HTR-8/SVneo (cell line): ENCODE results near the gene ITPRIP.

Experiments used
- DNase-seq: peaks from one replicate; pipeline ENCODE4 v3.0.0; 2011; ENCODE audit warnings: low spot score, mixed read lengths; ENCODE audit not compliant: insufficient read length
- FAIRE-seq: peaks from 2 replicates; lab custom pipeline; 2011; peaks lifted over from hg19 to GRCh38; lab: Jason Lieb, UNC

ITPRIP gene

DNA sequence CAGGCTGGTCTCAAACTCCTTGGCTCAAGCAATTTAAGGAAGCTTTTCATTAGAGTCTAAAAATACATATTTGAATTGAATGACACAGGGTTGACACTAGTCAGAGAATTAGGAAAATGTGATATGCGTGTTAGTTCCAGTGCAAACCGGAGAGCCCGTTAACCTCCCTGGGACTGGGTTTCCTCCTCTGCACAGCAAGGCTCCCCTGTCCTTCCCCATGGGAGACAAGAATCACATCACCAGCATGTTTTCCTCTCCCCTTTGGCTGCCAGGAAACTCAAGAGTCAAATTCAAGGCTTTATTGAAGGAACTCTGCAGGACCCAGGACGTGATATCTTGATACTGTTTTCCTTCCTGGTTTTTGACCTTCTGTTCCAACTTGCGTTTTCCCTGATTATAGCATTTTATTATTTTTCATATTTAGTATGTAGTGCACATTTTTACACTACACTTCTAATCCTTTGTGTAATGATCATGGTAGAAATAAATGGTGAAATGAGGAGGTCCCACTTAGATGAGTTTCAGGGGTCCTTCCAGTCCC is 44.4 kb downstream of the ITPRIP start:
- no peak for FAIRE-seq
- no peak for DNase-seq

DNA sequence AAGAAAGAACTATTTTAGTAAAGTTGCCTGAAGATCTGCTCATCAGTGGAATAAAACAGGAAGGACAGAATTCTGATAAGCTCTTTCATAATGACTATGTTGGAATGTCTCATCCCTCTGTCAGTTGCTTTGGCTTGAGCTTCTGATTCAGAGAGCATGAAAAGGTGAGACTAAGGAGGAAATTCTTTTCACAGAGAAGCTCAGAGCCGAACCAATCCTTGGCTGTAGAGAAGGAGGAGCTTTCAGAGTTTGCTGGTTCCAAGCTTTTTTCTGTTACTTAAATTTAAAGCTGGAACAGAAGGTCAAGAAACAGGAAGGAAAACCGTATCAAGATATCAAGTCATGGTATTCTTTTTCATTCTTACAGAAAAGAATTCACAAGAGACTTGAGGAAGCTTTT is 45.3 kb downstream of the ITPRIP start:
- FAIRE-seq (no peak), DNase-seq (no peak)

DNA sequence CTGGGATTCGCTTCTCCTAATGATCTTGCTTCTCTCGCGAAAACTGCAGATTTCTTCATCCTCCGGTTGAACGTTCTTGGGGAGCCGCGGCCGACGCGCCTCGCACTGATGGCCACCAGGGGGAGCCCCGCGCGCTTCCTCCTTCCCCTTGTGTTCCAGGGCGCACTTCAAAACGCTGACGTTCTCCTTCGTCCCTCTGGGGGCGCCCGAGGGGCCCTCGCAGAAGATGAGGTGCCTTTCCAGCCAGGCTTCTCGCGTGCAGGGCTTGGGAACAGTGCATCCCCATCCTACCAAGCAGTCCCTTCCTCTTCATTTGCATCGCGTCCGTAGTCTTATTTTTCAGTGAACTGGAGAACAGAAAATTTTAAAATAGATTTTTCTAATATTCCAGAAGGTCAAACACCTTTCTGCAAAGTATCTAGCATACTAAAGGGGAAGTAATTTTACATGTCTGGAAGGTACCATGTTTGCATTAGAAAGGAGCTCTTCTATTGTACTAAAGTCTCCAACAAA is 46.8 kb downstream of the ITPRIP start:
- no peak for FAIRE-seq
- DNase-seq: peak; percentile 83

DNA sequence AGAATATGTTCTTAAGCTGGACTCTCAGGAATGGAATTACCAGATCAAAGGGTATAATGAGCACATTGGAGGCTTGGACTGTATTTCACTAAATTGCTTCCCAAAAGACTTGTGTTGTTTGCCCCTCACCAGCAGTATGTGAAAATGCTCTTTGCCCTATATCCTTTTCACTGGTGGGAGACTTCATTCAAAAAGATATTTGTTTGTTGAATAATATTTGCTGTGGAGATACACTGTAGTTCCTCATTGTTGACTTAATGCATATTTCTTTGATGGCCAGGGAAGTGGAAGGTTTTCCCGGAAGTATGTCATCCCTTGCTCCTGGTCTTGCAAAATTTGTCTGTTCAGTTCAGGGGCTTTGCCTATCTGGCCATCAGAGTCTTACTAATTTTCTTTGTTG is 49.9 kb downstream of the ITPRIP start:
- FAIRE-seq (no peak), DNase-seq (no peak)

DNA sequence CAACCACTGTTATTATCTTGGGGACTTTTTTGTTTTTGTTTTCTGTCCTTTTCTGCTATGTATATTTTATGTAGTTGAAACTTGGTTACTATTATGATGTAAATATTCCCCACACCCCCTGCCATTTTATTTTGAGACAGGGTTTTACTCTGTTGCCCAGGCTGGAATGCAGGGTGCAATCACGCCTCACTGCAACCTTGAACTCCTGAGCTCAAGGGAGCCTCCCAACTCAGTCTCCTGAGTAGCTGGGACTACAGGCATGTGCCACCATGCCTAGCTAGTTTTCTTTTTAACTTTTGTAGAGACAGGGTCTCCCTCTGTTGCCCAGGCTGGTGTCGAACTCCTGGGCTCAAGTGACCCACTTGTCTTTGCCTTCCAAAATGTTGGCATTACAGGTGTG is 51.3 kb downstream of the ITPRIP start:
- FAIRE-seq (no peak), DNase-seq (no peak)

DNA sequence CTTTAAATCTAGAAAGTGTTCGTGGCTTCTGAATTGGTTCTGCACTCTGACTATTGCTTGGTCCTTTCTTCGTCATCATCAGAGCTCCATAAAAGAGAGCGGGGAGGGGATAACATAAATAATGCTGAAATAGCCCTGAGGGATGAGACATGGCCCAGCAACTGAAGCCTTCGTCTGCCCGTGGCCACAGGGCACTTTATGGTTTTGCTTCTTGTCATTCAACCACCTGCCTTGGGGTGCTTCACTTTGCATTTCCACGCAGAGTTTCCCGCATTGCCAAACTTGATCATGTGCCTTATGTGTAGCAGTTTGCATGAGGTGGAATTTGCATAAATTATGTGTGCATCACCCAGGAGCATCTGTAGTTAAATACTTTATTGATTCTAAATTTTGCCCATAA is 53.4 kb downstream of the ITPRIP start:
- no peak for DNase-seq
- FAIRE-seq: no peak

DNA sequence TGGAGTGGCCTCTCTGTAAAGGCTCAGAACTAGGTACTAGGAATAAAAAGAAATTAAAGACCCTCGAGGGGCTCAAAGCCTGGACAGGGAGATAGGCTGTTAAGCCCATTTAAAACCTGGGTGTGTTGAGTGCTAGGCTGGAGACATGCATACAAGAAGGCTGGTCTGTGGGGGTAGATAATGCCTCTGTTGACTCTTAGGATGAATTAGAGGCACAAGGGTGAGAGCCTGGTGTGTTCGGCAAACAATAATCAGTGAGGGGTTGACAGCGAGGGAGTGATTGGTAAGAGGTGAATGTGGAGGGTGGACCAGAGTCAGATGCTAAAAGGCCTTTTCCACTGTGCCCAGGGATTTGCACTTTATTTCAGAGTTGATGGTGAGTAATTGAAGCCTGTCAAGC is 56.6 kb downstream of the ITPRIP start:
- no peak for DNase-seq
- no peak for FAIRE-seq

DNA sequence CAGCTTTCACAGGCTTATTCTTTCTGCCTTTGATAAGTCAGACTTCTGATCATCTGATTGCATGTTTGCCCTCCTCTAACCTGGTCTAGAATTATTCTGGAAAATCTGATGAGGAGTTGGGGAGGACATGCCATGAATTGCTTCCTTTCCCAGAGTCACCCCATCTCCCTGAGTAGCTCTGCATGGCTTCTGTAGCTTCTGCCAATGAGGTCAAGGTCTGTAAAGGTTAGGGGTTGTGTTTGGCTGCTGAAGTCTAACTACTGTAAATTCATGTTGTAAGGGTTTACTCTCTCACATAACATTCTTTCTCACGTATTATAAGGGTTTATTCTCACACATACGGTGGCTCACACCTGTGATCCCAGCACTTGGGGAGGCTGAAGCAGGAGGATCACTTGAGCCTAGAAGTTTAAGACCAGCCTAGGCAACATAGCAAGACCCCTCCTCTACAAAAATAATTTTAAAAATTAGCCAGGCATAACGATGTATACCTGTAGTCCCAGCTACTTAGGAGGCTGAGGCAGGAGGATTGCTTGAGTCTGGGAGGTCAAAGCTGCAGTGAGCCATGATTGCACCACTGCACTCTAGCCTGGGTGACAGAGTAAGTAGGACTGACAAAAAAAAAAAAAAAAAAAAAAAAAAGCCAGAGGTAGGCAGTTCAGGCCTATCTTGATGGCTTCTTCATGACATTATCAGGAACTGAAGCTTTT is 58.6 kb downstream of the ITPRIP start:
- FAIRE-seq (no peak), DNase-seq (no peak)

DNA sequence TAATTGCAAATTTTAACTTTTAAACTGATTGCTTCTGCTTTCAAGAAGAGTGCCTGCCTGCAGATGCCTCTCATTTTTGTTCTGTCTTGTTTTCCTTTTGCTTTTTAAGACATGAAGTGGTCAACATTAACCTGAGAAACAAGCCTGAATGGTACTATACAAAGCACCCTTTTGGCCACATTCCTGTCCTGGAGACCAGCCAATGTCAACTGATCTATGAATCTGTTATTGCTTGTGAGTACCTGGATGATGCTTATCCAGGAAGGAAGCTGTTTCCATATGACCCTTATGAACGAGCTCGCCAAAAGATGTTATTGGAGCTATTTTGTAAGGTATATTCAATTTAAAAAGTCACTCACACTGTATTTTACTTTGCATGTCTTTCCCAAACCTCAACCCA is 60.5 kb downstream of the ITPRIP start:
- no peak for FAIRE-seq

DNA sequence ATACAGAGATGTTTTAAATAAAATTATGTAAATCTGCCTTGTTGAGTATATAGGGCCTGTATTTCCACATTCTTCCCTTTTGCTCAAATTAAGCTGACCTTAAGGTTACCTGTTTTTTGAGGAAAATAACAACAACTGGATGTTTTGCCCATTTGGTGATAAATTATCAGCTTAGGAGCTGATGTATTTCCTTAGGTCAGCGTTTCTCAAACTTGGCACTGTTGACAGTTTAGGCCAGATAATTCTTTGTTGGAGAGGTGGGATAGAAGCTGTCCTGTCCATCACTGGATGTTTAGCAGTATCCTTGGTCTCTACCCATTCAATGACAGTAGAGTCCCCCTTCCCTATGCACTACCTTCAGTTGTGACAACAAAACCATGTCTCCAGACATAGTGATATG is 62.1 kb downstream of the ITPRIP start:
- no peak for DNase-seq
- FAIRE-seq: no peak

More for the DNA sequence above, 60.5 kb downstream of the ITPRIP start:
- DNase-seq: no peak

DNA sequence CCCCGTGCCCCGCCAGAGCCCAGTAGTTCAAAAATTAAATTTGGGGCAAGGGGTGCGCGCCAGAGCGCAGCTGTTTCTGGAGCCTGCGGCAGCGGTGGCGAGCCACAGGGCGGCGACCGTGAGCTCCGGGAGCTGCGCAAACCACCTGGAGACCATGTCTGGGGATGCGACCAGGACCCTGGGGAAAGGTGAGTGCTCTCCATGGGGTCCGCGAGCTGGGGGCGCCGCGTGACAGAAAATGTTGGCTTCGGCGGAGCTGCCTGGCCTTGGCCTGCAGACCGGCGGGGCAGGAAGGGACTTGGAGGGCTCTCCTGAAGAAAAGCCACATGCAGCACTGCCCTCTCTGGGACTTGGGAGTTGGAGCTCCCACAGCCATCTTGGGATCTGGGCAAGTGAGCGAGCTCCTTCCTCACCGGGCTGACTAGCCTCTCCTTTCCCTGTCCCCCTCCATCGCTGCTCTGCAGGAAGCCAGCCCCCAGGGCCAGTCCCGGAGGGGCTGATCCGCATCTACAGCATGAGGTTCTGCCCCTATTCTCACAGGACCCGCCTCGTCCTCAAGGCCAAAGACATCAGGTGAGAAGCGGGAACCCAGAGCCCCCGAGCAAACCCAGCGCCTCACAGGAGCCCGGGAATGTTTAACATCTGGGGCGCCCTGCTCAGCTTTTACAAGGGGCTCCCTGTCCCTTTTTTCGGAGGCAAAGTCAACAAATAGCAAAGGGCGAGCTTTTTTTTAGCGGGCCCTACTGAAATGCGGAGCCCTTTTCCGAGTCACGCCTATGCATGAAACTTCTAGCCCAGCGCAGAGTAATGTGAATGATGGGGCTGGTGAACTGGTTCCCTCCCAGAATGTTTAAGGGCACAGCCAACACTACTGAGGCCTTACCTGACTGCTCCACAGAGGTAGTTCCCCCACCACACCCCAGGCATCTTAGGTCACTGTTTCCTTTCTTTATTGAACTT is 63.2 kb downstream of the ITPRIP start:
- FAIRE-seq (no peak), DNase-seq (no peak)

DNA sequence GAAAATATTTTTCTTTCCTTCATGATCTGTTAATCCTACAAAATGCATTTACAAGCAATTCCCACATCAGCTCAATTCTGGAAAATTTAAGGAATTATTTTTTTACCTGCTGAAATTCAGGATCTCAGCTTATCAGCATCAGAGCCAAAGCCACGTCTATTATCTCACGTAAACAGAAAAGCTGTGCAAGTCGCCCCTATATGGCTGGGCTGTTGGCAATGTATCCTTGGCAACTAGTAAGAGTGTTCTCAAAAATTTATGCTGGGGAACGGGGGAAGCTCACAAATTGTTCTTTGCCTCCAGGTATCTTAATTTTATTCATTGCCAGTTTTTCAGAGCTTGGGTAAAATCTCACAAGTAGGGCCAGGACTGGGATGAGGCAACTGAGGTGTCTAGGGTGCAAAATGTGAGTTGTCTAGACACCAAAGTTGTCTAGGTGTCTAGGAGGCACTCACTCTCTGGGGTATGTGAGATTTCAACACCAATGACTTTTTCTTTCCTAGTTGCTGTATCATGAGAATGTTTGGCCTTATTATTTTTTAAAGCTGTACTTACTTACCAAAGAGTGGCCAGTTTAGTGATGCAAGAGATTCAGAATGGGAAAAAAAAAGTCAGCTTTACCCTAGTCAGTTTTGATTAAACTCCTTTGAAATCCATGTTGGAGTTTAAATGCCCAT is 64.2 kb downstream of the ITPRIP start:
- FAIRE-seq: no peak
- DNase-seq: no peak

DNA sequence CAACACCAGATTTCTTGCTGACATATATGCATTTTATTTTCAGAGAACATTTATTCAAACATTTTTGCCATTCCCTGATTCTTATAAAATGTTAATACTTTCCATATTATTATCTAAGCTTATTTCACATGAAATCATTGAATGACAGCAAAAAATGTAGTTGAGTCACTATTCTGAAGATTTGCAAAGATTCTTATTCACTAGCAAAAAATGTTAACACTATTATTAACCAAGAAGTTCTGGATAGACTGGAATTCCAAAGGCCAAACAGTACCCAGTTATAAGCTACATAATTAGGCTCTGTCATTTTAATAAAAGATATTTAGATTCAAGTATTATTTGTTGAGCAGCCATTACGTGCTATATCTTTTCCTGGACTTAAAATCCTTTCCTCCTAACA is 65.0 kb downstream of the ITPRIP start:
- DNase-seq (no peak), FAIRE-seq (no peak)

DNA sequence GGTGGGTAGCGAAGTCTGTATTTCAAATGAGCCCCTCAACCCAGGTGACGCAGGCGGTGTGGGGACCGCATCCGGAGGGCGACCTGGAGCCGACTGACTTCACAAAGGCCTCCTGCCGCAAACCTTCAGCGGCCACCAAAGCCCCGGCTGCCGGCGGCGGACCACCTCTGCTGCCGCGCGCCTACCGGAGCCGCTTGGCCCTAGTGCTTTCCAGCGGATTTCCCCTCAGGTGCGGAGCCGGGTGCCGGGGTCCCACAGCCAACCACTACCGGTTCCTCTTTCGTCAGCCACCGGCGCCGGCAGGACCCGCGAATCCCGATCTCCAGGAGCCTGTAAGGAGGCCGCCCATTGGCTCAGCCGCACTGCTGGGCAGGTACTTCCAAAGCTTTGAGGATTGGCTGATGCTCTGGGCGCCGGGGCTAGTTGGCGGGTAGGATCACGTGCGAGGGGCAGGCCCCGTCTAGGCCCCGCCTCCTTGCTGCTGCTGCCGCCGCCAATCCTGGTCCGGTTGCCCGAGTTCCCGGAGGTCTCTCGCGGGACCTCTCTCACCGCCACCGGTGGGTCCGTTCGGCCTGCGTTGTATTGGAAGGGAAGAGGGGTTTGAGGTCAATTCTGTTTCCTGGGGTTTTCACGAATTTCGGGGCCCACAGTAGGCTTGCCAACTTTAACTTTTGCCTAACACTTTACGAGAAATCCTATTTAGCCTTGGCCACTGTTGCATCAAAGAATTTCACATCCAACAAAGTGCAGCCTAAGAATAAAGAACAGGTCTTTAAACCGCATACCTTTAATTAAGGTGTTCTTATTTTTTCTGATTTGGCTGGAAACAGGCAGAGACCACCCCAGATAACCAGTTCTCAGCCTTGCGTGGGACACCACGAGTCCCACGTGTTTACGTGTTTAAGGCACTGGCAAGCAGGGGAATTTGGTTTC is 69.3 kb downstream of the ITPRIP start, which contains the start of gene GSTO2:
GSTO2 (plus strand) TSS at position 472 of the 933 bp plus-strand sequence. CDS start 5,732 bp downstream, outside the sequence.
- DNase-seq (peak; percentile 99), FAIRE-seq (peak; percentile 92)

DNA sequence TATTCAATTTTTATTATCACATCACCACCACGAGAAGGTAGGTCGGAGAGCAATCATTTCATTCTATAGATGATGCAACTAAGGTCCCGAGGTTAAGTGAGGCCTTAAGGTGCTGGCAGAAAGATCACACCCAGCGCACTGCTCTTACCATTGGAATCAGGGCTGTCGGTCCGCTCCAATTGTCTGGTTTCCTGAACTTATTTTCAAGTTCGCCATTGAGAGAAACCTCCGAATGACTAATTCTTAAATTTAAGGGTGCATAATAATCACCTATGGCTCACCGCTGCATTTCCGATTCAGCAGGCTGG is 69.9 kb downstream of the ITPRIP start:
- FAIRE-seq (no peak), DNase-seq (no peak)

DNA sequence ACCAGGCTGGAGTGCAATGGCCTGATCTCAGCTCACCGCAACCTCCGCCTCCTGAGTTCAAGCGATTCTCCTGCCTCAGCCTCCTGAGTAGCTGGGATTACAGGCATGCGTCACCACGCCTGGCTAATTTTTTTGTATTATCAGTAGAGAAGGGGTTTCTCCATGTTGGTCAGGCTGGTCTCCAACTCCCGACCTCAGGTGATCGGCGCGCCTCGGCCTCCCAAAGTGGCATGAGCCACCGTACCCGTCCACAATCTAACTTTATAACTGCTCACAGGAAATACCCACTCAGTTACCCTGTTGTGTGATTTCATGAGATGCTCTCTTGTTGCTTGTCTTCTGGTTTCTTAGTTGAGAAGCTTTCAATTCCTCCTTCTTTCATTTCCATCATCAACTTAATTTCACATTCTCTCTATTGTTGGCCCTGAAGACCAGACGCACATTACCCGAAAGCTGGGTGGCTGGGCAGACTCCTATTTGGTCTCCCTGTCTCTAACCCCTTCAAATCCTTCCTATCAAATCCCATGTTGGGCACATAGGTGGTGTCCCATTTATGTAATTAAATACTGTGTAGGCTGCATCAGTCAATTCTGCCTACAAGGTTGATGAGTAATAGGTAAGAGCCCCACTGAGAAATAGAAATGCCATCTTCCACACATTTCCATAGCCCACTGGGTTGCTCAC is 70.4 kb downstream of the ITPRIP start:
- DNase-seq (no peak), FAIRE-seq (no peak)

DNA sequence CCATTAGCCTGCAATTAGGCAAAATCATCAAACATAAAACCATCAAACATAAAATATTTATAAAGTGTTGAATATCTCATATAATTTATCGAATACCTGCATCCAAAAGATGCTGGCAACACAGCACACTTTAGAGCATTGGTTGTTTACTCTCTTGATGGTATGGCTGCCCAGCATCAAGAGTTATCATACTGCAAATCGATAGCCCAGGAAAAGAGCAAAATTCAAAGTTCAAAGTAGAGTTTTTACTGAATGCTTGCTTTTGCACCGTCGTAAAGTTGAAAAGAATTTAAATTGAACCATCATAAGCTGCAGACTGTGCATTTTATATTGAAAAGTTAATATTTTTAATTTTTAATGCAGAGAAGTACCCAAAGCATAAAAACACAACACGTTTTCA is 73.5 kb downstream of the ITPRIP start:
- DNase-seq (no peak), FAIRE-seq (no peak)

DNA sequence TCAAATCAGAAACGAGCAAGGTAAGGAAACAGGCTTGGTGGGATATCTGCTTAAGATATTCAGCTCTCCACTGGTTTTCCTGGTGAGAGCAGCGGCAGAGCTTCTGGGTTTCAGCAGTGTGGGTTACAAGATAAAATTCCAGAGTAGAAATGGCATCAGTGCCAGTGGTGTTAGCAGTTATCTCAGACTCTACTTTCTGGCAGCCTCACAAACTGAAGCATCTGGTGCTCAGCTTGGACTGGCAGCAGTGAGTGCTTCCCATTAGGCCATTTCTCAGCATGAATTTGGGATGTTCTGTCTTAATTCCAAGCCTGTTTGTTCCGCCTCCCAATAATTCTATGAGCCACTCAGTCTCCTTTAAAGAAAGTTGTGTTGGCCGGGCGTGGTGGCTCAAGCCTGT is 76.2 kb downstream of the ITPRIP start:
- FAIRE-seq: no peak
- DNase-seq: no peak

DNA sequence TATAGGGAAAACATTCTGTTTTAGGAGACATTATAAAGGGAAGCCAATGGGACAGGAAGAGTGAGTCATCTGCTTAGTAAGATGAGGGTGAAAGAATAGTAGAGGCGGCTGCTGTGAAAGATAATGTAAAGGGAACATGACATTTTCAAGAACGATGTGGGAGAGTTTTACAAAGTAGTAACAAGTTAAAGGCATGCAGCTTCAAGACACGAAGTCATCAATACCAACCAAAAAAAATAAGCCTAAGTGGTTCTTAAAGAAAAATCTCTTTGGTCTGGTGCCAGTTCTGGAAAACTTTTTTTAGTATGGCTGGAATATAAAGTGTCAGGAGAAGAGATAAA is 77.5 kb downstream of the ITPRIP start:
- FAIRE-seq (no peak), DNase-seq (no peak)
